ENCODE data around the gene THAP7.

DNA sequence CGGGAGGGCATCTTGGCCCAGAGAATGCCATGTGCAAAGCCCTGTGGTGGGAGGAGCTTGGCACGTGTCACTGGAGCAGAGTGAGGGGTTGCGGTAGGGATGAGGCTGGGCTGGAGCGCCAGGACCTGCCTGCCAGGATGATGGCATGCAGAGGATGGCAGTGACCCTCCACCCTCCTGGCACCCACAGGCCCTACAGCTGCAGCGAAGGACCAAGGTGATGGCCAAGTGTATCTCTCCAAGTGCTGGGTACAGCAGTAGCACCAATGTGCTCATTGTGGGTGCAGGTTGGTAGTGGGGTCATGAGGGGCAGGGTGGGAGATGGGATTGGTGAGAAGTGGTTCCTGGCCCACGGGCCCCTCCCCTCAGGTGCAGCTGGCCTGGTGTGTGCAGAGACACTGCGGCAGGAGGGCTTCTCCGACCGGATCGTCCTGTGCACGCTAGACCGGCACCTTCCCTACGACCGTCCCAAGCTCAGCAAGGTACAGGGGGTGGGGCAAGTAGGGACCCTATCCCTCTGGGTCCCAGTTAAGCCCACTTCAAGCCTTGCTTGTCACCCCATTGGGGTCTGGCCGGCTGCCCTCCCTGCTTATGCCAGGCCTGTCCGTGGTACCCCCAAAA is 27.5 kb downstream of the THAP7 start:
- no peak for TF ChIP-seq POLR2A (IDR thresholded peaks at IDR 0.05)
- TF ChIP-seq CTCF (IDR thresholded peaks at IDR 0.05) = no peak
